NB4 (cell line): ENCODE measurements around the gene TMEM35B.

Source experiments
- TF ChIP-seq, protein P1 (sequence below): IDR thresholded peaks from one replicate; pipeline ENCODE4 v1.5.1; 2012; ENCODE audit warnings: low read depth, low read length
- TF ChIP-seq, protein P2 (sequence below): IDR thresholded peaks from 2 replicates; pipeline ENCODE4 v1.6.1; 2011; ENCODE audit warnings: low read depth, low read length

DNA sequence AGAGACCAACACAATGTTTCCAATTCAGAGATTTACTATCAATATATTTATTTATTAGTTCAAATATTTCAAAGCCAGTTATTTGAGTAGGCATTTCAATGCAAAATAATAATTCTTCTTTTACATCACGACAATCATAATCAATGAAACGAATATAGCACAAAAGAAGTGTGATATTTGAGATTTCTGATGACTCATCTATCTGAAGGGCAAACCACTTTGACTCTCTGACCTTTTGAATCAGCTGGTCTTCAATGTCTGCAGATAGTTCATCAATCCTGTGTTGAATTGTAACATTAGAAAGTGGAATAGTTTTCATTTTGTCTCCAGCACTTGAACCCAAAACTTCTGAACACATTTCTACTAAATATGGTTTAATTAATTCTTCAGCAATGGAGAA, 3.0 kb upstream of the TMEM35B start:
- TF ChIP-seq, protein P1, sequence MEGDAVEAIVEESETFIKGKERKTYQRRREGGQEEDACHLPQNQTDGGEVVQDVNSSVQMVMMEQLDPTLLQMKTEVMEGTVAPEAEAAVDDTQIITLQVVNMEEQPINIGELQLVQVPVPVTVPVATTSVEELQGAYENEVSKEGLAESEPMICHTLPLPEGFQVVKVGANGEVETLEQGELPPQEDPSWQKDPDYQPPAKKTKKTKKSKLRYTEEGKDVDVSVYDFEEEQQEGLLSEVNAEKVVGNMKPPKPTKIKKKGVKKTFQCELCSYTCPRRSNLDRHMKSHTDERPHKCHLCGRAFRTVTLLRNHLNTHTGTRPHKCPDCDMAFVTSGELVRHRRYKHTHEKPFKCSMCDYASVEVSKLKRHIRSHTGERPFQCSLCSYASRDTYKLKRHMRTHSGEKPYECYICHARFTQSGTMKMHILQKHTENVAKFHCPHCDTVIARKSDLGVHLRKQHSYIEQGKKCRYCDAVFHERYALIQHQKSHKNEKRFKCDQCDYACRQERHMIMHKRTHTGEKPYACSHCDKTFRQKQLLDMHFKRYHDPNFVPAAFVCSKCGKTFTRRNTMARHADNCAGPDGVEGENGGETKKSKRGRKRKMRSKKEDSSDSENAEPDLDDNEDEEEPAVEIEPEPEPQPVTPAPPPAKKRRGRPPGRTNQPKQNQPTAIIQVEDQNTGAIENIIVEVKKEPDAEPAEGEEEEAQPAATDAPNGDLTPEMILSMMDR: no peak
- TF ChIP-seq, protein P2, sequence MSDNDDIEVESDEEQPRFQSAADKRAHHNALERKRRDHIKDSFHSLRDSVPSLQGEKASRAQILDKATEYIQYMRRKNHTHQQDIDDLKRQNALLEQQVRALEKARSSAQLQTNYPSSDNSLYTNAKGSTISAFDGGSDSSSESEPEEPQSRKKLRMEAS: no peak
